SU-DHL-6 (cell line): Measurements from ENCODE around the gene VAC14.

Source experiments
- H2AFZ ChIP-seq: fragments of 200-600 bp; sonication (generic); 2 replicates; pipeline ENCODE4 v1.6.1; 2014; ENCODE audit warnings: low read depth, mild to moderate bottlenecking, moderate library complexity, mixed read lengths, antibody characterized with exemption, low read length; ENCODE audit not compliant: severe bottlenecking
- H3F3A ChIP-seq: fragments of 200-600 bp; shearing (Covaris generic); 2 replicates; pipeline ENCODE4 v1.6.0; 2016; ENCODE audit warnings: antibody characterized with exemption, mild to moderate bottlenecking; ENCODE audit not compliant: insufficient read depth
- H3K27ac ChIP-seq: fragments of 200-600 bp; sonication (generic); 2 replicates; pipeline ENCODE4 v1.5.1; 2016; ENCODE audit warnings: low read depth, mild to moderate bottlenecking, low read length, moderate library complexity, mixed read lengths
- H3K27me3 ChIP-seq: fragments of 200-600 bp; sonication (generic), shearing (Covaris generic); 2 replicates; pipeline ENCODE4 v1.6.0; 2014; ENCODE audit warnings: mild to moderate bottlenecking, low read length
- H3K36me3 ChIP-seq: fragments of 200-600 bp; sonication (generic); 2 replicates; pipeline ENCODE4 v1.6.1; 2014; ENCODE audit warnings: mild to moderate bottlenecking, low read length, mixed read lengths
- H3K4me2 ChIP-seq: fragments of 300-600, 200-600 bp; shearing (Covaris generic), sonication (generic); 2 replicates; pipeline ENCODE4 v1.6.0; 2014; ENCODE audit warnings: low read length, low read depth, mild to moderate bottlenecking; ENCODE audit not compliant: poor library complexity, severe bottlenecking
- H3K4me3 ChIP-seq: fragments of 200-600 bp; sonication (generic); 2 replicates; pipeline ENCODE4 v1.5.1; 2014; ENCODE audit warnings: antibody characterized with exemption, low read length, mild to moderate bottlenecking, mixed read lengths; ENCODE audit not compliant: insufficient read depth, poor library complexity, severe bottlenecking
- H3K79me2 ChIP-seq: fragments of 200-600 bp; sonication (generic); 2 replicates; pipeline ENCODE4 v1.6.1; 2014; ENCODE audit warnings: mild to moderate bottlenecking, low read length, moderate library complexity; ENCODE audit not compliant: insufficient read depth
- H3K9ac ChIP-seq: fragments of 200-600 bp; sonication (generic); 2 replicates; pipeline ENCODE4 v1.7.0; 2014; ENCODE audit warnings: mild to moderate bottlenecking, low read length
- H3K9me2 ChIP-seq: fragments of 200-600 bp; sonication (generic); replicated peaks from 2 replicates; pipeline ENCODE4 v1.6.1; 2014; ENCODE audit warnings: low read length; ENCODE audit not compliant: insufficient read depth
- H3K9me3 ChIP-seq: fragments of 200-600 bp; sonication (generic); 2 replicates; pipeline ENCODE4 v1.6.1; 2014; ENCODE audit warnings: low read length, mixed read lengths; ENCODE audit not compliant: insufficient read depth
- H4K20me1 ChIP-seq: fragments of 200-600 bp; sonication (generic); 2 replicates; pipeline ENCODE4 v1.6.1; 2014; ENCODE audit warnings: low read depth, mild to moderate bottlenecking, antibody characterized with exemption, low read length, moderate library complexity, mixed read lengths
- CTCF ChIP-seq: fragments of 200-600 bp; sonication (generic); IDR thresholded peaks from one replicate; pipeline ENCODE4 v1.5.1; 2017; ENCODE audit warnings: antibody characterized with exemption, mild to moderate bottlenecking, low read length, moderate library complexity; ENCODE audit not compliant: insufficient read depth, poor library complexity, severe bottlenecking
- EZH2phosphoT487 ChIP-seq: fragments of 200-600 bp; sonication (generic), shearing (Covaris generic); conservative IDR thresholded peaks from 2 replicates; pipeline ENCODE4 v1.6.1; 2018; ENCODE audit warnings: mild to moderate bottlenecking, antibody characterized with exemption, low read length, moderate library complexity, mixed read lengths

Gene VAC14

DNA sequence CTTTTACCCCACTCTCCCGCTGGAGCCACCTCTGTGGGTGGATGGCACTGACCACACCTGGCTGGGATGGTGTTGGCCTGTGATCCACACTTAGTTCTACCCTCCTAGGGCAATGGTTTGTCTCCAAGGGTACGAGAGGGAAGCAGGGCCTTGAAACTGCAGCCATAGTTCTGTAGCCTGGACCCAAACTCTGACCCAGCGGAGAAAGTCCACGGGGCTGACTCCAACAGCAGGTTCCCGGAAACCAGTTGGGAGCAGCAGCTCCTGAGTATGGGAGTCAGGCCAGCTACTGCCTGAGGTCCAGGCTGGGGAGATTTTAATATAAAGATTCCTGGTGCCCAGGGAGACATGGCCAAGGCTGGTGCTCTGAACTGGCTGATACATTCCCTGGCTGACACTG, 91.5 kb downstream of the VAC14 start:
- H3K27ac ChIP-seq: no peak overlapping the region
- H3K27me3 ChIP-seq: no peaks in the 10 kb centered on the region
- TF ChIP-seq CTCF: no peak
- no peak for TF ChIP-seq EZH2phosphoT487
- H3K9me2 ChIP-seq: no peaks in the 10 kb centered on the region
- H3K4me3 ChIP-seq: no peak overlapping the region
- no peaks in the 10 kb centered on the region for H3K79me2 ChIP-seq
- H2AFZ ChIP-seq: no peak overlapping the region
- no peaks in the 10 kb centered on the region for H3K36me3 ChIP-seq
- H3K9me3 ChIP-seq: no peaks in the 10 kb centered on the region
- H3K4me2 ChIP-seq: no peak overlapping the region
- H3K9ac ChIP-seq: no peak overlapping the region
- no peaks in the 10 kb centered on the region for H4K20me1 ChIP-seq
- no peaks in the 10 kb centered on the region for H3F3A ChIP-seq

DNA sequence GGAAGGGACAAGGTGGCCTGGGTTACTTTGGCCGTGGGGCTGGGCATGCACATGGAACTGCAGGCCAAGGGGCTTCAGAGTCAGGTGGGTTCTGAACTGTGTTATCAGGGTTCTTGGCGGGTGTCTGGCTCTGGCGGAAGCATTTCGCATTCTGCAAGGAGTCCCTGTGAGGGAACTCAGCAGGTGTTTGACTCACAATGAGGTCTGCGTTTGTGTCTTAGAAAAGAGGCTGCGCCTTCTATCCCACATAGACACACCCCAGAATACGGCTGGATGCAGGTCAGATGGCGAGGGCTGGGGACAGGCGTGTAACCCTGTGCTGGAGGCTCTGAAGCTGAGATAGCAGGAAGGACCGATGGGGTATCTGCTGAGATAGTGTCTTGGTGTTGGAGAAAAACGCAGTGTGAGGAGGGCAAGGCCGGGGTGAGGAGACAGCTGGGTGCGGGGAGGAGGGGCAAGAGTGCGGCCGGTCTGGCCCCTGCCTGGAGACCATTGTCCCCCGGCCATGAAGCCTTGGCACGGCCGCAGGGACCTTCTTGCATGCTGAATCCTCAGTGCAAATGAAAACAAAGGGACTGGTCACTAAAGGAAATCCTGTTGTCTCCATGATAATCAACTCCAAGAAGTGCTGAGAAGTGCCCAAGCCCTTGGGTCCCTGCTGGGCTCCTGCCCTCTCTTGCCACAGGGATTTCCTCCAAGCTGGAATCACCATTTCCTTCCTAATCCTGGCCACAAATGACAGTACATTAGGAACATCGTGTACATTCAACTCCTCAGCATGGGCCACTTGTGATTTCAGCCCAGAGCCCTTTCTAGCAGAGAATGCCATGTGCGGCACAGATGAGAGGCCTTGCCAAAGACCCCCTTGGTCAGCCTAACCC, 92.4 kb downstream of the VAC14 start:
- Histone ChIP-seq H3K9ac (no peak overlapping the region), H3K27me3 (no peaks in the 10 kb centered on the region), H3K9me3 (no peaks in the 10 kb centered on the region), H3K36me3 (no peaks in the 10 kb centered on the region), H3K27ac (no peak overlapping the region), H4K20me1 (no peaks in the 10 kb centered on the region), H3K79me2 (no peaks in the 10 kb centered on the region), H3K4me3 (no peak overlapping the region), H2AFZ (no peak overlapping the region), H3F3A (no peaks in the 10 kb centered on the region), H3K9me2 (no peaks in the 10 kb centered on the region), H3K4me2 (no peak overlapping the region)
- TF ChIP-seq CTCF (no peak), EZH2phosphoT487 (no peak)

DNA sequence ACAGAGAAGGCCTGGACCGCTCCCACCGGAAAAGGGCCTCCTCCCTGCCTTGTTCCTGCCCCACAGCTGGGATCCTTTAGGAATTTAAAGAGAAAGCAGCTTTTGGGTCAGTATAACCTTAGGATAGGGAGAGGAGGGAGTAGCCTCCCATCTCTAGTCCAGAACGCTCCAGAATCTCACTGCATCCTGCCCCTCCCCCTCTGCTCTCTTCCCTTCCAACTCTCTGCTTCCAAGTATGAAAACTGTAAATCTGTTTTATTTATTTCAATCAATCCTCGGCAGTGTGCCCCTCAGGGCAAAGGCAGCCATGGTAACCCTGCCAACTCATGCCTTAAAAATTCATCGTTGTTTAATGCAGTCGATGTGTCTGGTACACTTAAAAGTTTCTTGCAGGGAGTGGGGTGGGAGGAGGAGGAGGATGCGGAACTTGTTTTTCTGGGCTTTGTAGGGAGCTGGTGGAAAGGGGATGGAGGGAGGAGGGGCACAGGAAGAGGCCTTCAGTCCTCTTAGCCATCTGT, 94.0 kb downstream of the VAC14 start:
- Histone ChIP-seq H3K27me3 (no peaks in the 10 kb centered on the region), H3K79me2 (no peaks in the 10 kb centered on the region), H3F3A (no peaks in the 10 kb centered on the region), H3K4me2 (no peak overlapping the region), H4K20me1 (no peaks in the 10 kb centered on the region), H3K4me3 (no peak overlapping the region), H3K36me3 (no peaks in the 10 kb centered on the region), H2AFZ (no peak overlapping the region), H3K27ac (no peak overlapping the region), H3K9me3 (no peaks in the 10 kb centered on the region), H3K9me2 (no peaks in the 10 kb centered on the region), H3K9ac (no peak overlapping the region)
- no peak for TF ChIP-seq CTCF
- TF ChIP-seq EZH2phosphoT487: no peak
